Hepatocyte (in vitro differentiated cells): ENCODE measurements around the gene FAM170B. TPM values are rescaled to one million over a fixed set of nuclear protein-coding genes. Genes with fewer than 3 reads are reported as not detected.

Experiments used
- DNase-seq: peaks from one replicate; pipeline ENCODE4 v3.0.0-alpha.2; 2016; ENCODE audit warnings: low spot score
- H2AFZ ChIP-seq: fragments of 200-600 bp; sonication (generic); 2 replicates; pipeline ENCODE4 v1.6.0; 2016; ENCODE audit warnings: antibody characterized with exemption, mild to moderate bottlenecking
- H3K27ac ChIP-seq: fragments of 200-600 bp; sonication (generic); 2 replicates; pipeline ENCODE4 v1.5.1; 2016; ENCODE audit warnings: mild to moderate bottlenecking
- H3K27me3 ChIP-seq: fragments of 200-600 bp; sonication (generic); 2 replicates; pipeline ENCODE4 v1.6.1; 2016
- H3K36me3 ChIP-seq: fragments of 200-600 bp; sonication (generic); replicated peaks from 2 replicates; pipeline ENCODE4 v1.5.1; 2016; ENCODE audit warnings: low read depth; ENCODE audit not compliant: insufficient read depth
- H3K4me1 ChIP-seq: fragments of 200-600 bp; sonication (generic); 2 replicates; pipeline ENCODE4 v1.5.1; 2016; ENCODE audit warnings: mild to moderate bottlenecking, moderate library complexity; ENCODE audit not compliant: insufficient read depth
- H3K4me2 ChIP-seq: fragments of 200-600 bp; sonication (generic); 2 replicates; pipeline ENCODE4 v1.6.0; 2016
- H3K4me3 ChIP-seq: fragments of 200-600 bp; sonication (generic); 2 replicates; pipeline ENCODE4 v1.5.1; 2016; ENCODE audit warnings: mild to moderate bottlenecking
- H3K79me2 ChIP-seq: fragments of 200-600 bp; sonication (generic); 2 replicates; pipeline ENCODE4 v1.6.0; 2017; ENCODE audit warnings: mild to moderate bottlenecking
- H3K9me2 ChIP-seq: fragments of 200-600 bp; sonication (generic); replicated peaks from 2 replicates; pipeline ENCODE4 v1.6.0; 2017; ENCODE audit warnings: mild to moderate bottlenecking; ENCODE audit not compliant: insufficient read depth
- H3K9me3 ChIP-seq: fragments of 200-600 bp; sonication (generic); 2 replicates; pipeline ENCODE4 v1.5.1; 2016; ENCODE audit warnings: low read depth, mild to moderate bottlenecking
- H4K20me1 ChIP-seq: fragments of 200-600 bp; sonication (generic); 2 replicates; pipeline ENCODE4 v1.6.0; 2016; ENCODE audit warnings: mild to moderate bottlenecking; ENCODE audit not compliant: insufficient read depth, poor library complexity, severe bottlenecking
- EZH2 ChIP-seq: fragments of 200-600 bp; sonication (generic); IDR thresholded peaks from 2 replicates; pipeline ENCODE4 v1.6.1; 2016; ENCODE audit warnings: antibody characterized with exemption, mild to moderate bottlenecking, borderline replicate concordance
- EZH2phosphoT487 ChIP-seq: fragments of 200-600 bp; sonication (generic); IDR thresholded peaks from one replicate; pipeline ENCODE4 v1.6.1; 2018; ENCODE audit warnings: antibody characterized with exemption, mild to moderate bottlenecking, low read depth, moderate library complexity; ENCODE audit not compliant: unreplicated experiment, severe bottlenecking
- WGBS: methylation state at CpG from one replicate; pipeline ENCODE4 v1.1.6; 2016; ENCODE audit warnings: low lambda C conversion rate; ENCODE audit errors: missing lambda C conversion rate; 5-methylcytosine and 5-hydroxymethylcytosine counted together
- polyA plus RNA-seq: library from polyadenylated mRNA; unstranded; fragments of >200 nt; fragmentation: Nextera tagmentation; extraction: Ambion mirVana; gene quantifications from 2 replicates; pipeline ENCODE4 v1.2.1, GENCODE V29; 2016
- total RNA-seq: library from RNA; depleted of rRNA; stranded (reverse); fragments of >200 nt; gene quantifications from 2 replicates; pipeline ENCODE4 v1.2.3, GENCODE V29; 2014
- TF ChIP-seq, protein P1 (sequence below): fragments of 200-600 bp; sonication (generic); IDR thresholded peaks from 2 replicates; pipeline ENCODE4 v1.5.1; 2016; ENCODE audit warnings: antibody characterized with exemption, mild to moderate bottlenecking; ENCODE audit not compliant: poor library complexity

The FAM170B gene
- total and polyA plus RNA-seq, 2 experiments from 2014 or later: not detected

DNA sequence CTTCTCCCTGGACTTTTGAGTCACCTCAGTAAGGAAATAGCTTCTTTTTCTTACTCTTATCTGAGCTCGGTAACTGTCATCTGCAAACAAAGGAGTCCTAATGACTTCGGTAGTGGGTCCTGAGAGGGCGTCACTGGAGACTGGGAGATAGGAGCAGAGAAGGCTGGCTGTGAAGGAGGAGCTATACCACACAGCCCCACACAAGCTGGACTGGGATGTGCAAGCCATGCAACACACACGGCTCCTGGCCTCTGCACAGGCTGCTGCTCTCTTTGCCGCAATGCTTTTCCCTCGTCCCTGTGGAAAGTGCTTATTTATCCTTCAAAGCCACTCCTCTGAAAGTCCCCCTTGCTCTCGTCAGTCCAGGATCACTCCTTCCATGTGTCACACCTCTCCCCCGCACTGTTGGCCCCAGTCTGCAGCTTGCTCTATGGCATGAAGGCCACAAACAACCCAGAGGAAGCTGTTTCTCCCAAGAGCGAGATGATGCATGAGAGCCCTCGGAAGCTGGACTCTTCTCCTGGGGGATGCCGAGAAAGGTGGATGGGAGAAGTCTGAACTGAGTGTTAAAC lies 39.5 kb upstream of the FAM170B start:
- Histone ChIP-seq H3K27ac (no peak overlapping the region), H3K9me2 (no peaks in the 10 kb centered on the region), H3K27me3 (no peaks in the 10 kb centered on the region), H3K9me3 (no peaks in the 10 kb centered on the region), H2AFZ (no peak overlapping the region), H3K4me1 (no peaks in the 10 kb centered on the region), H3K4me3 (no peak overlapping the region), H3K79me2 (no peaks in the 10 kb centered on the region), H3K4me2 (no peak overlapping the region), H4K20me1 (no peaks in the 10 kb centered on the region), H3K36me3 (no peaks in the 10 kb centered on the region)
- TF ChIP-seq, protein P1, sequence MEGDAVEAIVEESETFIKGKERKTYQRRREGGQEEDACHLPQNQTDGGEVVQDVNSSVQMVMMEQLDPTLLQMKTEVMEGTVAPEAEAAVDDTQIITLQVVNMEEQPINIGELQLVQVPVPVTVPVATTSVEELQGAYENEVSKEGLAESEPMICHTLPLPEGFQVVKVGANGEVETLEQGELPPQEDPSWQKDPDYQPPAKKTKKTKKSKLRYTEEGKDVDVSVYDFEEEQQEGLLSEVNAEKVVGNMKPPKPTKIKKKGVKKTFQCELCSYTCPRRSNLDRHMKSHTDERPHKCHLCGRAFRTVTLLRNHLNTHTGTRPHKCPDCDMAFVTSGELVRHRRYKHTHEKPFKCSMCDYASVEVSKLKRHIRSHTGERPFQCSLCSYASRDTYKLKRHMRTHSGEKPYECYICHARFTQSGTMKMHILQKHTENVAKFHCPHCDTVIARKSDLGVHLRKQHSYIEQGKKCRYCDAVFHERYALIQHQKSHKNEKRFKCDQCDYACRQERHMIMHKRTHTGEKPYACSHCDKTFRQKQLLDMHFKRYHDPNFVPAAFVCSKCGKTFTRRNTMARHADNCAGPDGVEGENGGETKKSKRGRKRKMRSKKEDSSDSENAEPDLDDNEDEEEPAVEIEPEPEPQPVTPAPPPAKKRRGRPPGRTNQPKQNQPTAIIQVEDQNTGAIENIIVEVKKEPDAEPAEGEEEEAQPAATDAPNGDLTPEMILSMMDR: no peak
- TF ChIP-seq EZH2phosphoT487 (no peak), EZH2 (no peak)
- WGBS: 74% methylated on average over 11 of the region's 11 CpGs
- peak; percentile 32 for DNase-seq

DNA sequence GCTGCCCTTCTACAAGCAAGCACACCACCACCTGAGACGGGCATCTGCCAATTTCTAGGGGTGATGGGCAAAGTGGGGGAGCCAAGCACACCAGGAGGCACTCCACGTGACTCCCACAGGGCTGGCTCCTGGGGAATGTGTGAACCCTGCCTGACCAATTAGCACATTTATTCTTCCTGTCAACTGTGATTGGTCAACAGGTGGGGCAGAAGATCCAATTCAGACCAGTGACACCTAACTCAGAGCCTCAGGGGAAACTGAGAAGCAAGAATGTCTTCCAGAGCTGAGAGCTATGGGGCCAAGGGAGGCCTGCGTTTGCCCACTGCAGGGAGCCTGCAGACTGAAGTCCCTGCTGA lies 38.9 kb upstream of the FAM170B start:
- no peak overlapping the region for H3K4me3 ChIP-seq
- H4K20me1 ChIP-seq: no peaks in the 10 kb centered on the region
- H3K4me1 ChIP-seq: no peaks in the 10 kb centered on the region
- H3K9me3 ChIP-seq: no peaks in the 10 kb centered on the region
- no peak overlapping the region for H3K27ac ChIP-seq
- H3K4me2 ChIP-seq: no peak overlapping the region
- no peaks in the 10 kb centered on the region for H3K9me2 ChIP-seq
- DNase-seq: no peak
- H3K36me3 ChIP-seq: no peaks in the 10 kb centered on the region
- WGBS: 81% methylated on average over 3 of the region's 3 CpGs
- H3K27me3 ChIP-seq: no peaks in the 10 kb centered on the region
- no peak overlapping the region for H2AFZ ChIP-seq
- TF ChIP-seq EZH2phosphoT487: no peak
- TF ChIP-seq, protein P1: no peak
- no peak for TF ChIP-seq EZH2
- no peaks in the 10 kb centered on the region for H3K79me2 ChIP-seq

DNA sequence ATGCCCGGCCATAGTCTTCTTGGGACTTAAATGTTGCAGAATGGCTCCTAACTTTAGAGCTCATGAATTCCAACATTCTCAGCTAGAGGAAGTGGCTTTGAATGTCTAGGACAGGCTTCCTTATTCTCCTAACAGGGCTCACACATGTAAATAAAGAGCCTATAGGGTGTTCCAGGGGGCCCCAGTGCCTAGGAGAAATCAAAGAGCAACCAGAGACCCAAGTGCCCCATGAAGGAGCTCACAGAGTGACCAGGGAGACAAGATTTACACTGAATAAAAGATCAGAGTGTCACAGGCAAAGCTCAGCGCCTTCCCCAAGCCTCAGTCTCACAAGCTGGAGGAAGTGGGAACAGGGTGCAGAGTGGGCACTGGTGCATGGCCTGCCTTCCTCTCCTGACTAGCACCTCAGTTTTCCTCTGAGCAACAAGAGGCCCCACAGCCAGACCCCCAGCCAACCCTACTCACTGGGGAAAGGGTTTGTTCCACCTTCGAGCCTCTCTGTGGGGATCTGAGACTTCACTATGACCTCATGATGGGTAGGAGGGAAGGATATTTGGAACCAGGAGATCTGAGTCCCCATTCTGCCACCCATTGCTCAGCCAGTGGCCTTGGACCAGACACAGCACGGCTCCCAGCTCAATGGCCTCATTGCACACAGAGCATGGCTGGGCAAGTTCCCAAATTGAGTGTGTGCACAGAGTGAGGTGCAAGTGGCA lies 38.4 kb upstream of the FAM170B start:
- TF ChIP-seq, protein P1: no peak
- no peak for TF ChIP-seq EZH2phosphoT487
- TF ChIP-seq EZH2: no peak
- WGBS: 98% methylated on average over 4 of the region's 4 CpGs
- Histone ChIP-seq H2AFZ (no peak overlapping the region), H4K20me1 (no peaks in the 10 kb centered on the region), H3K9me2 (no peaks in the 10 kb centered on the region), H3K4me2 (no peak overlapping the region), H3K4me1 (no peaks in the 10 kb centered on the region), H3K79me2 (no peaks in the 10 kb centered on the region), H3K27ac (no peak overlapping the region), H3K9me3 (no peaks in the 10 kb centered on the region), H3K36me3 (no peaks in the 10 kb centered on the region), H3K4me3 (no peak overlapping the region), H3K27me3 (no peaks in the 10 kb centered on the region)
- DNase-seq: no peak
